Prostate gland (tissue), 2 donors: Measurements from ENCODE around the gene SH3GLB2.

Experiments
- POLR2A ChIP-seq: fragments of 450-650 bp; IDR thresholded peaks from one replicate; pipeline ENCODE4 v1.6.1; 2016; ENCODE audit warnings: antibody characterized with exemption, mild to moderate bottlenecking
- POLR2AphosphoS5 ChIP-seq: sonication (generic); formaldehyde crosslinking; IDR thresholded peaks from one replicate; pipeline ENCODE4 v1.6.1; 2017; ENCODE audit warnings: antibody characterized with exemption
- TF ChIP-seq, protein P1 (sequence below), 4 experiments: fragments of 200-600 bp in 2 of 4; fragments of 450-650 bp in 2 of 4; sonication (generic) in 2 of 4; IDR thresholded peaks; 1 replicate in 3 of 4; 2 replicates in 1 of 4; pipeline ENCODE4 v1.5.1; 2016 to 2019; ENCODE audit warnings: antibody characterized with exemption in 4 of 4, mild to moderate bottlenecking in 2 of 4, moderate library complexity in 2 of 4

DNA sequence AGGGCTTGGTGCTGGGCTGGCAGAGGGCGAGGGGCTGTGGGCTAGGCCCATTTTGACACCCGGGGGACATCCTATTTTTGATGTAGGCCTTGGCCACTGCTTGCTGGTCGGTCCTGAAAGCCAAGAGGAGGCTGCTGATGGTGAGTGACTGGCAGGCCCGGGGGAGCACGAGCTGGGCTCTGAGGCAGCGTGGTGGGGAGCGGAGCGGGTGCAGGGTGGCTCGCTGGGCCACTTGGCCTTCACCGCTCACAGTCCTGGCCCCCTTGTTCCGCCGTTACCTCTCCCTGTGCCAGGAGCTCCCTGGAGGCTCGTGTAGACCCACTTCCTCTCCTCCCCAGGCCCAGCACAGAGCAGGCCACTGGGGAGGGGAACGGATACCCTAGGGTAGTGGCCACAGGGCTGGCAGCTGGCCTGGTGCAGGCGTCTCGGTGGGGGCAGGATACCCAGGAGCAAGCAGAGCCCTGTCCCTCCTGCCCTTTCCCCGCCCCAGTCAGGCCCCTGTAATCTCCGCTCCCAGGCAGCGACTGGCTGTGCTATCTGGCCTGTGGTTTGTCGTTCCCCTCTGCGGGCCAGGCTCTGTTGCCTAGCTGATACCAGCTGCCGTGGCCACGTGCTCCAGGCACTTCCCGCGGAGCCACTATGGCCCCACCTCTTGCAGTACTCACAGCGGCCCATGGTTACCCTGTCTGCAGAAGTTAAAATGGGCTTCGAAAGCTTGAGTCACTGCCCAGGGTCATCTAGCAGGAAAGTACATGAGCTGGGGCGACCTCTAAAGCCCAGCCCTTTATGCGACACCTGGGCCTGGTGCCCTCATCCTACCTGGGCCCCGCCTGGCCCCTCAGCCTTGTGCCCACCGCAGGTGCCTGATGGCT lies 41.1 kb upstream of the SH3GLB2 start:
- TF ChIP-seq POLR2A, result no peak
- TF ChIP-seq, protein P1, sequence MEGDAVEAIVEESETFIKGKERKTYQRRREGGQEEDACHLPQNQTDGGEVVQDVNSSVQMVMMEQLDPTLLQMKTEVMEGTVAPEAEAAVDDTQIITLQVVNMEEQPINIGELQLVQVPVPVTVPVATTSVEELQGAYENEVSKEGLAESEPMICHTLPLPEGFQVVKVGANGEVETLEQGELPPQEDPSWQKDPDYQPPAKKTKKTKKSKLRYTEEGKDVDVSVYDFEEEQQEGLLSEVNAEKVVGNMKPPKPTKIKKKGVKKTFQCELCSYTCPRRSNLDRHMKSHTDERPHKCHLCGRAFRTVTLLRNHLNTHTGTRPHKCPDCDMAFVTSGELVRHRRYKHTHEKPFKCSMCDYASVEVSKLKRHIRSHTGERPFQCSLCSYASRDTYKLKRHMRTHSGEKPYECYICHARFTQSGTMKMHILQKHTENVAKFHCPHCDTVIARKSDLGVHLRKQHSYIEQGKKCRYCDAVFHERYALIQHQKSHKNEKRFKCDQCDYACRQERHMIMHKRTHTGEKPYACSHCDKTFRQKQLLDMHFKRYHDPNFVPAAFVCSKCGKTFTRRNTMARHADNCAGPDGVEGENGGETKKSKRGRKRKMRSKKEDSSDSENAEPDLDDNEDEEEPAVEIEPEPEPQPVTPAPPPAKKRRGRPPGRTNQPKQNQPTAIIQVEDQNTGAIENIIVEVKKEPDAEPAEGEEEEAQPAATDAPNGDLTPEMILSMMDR (IDR thresholded peaks at IDR 0.05), result no peak
- TF ChIP-seq POLR2AphosphoS5, result no peak
